GM23248 (cell line): ENCODE data around the gene PET100. TPM values are rescaled to one million over a fixed set of nuclear protein-coding genes. Genes with fewer than 3 reads are reported as not detected.

Experiments used
- DNase-seq: peaks from one replicate; pipeline ENCODE4 v3.0.0-alpha.2; 2015
- H2AFZ ChIP-seq: fragments of 200-600 bp; sonication (generic); 2 replicates; pipeline ENCODE4 v1.6.1; 2016; ENCODE audit warnings: antibody characterized with exemption
- H3F3A ChIP-seq: fragments of 200-600 bp; sonication (generic); 2 replicates; pipeline ENCODE4 v1.6.1; 2016; ENCODE audit warnings: mild to moderate bottlenecking, antibody characterized with exemption, mixed run types; ENCODE audit not compliant: insufficient read depth
- H3K27ac ChIP-seq: fragments of 200-600 bp; sonication (generic); 2 replicates; pipeline ENCODE4 v1.5.1; 2016; ENCODE audit warnings: mild to moderate bottlenecking
- H3K27me3 ChIP-seq: fragments of 200-600 bp; sonication (generic); replicated peaks from 2 replicates; pipeline ENCODE4 v1.6.1; 2016; ENCODE audit warnings: mild to moderate bottlenecking; ENCODE audit not compliant: insufficient read depth
- H3K36me3 ChIP-seq: fragments of 200-600 bp; sonication (generic); 2 replicates; pipeline ENCODE4 v1.6.1; 2016; ENCODE audit warnings: low read depth, mild to moderate bottlenecking
- H3K4me1 ChIP-seq: fragments of 200-600 bp; sonication (generic); 2 replicates; pipeline ENCODE4 v1.6.1; 2016; ENCODE audit warnings: mild to moderate bottlenecking; ENCODE audit not compliant: insufficient read depth
- H3K4me2 ChIP-seq: fragments of 200-600 bp; sonication (generic); one replicate; pipeline ENCODE4 v1.6.1; 2016; ENCODE audit warnings: mild to moderate bottlenecking; ENCODE audit not compliant: unreplicated experiment
- H3K4me3 ChIP-seq: fragments of 200-600 bp; sonication (generic); 2 replicates; pipeline ENCODE4 v1.5.1; 2016; ENCODE audit warnings: mild to moderate bottlenecking
- H3K79me2 ChIP-seq: fragments of 200-600 bp; sonication (generic); 2 replicates; pipeline ENCODE4 v1.6.1; 2016; ENCODE audit warnings: mild to moderate bottlenecking; ENCODE audit not compliant: insufficient read depth
- H3K9ac ChIP-seq: fragments of 200-600 bp; sonication (generic); 2 replicates; pipeline ENCODE4 v1.6.1; 2016; ENCODE audit warnings: mild to moderate bottlenecking
- H3K9me2 ChIP-seq: fragments of 200-600 bp; sonication (generic); 2 replicates; pipeline ENCODE4 v1.6.1; 2016; ENCODE audit warnings: mixed run types, mild to moderate bottlenecking, moderate library complexity; ENCODE audit not compliant: insufficient read depth
- H3K9me3 ChIP-seq: fragments of 200-600 bp; sonication (generic); one replicate; pipeline ENCODE4 v1.6.1; 2017; ENCODE audit warnings: low read depth
- H4K20me1 ChIP-seq: fragments of 200-600 bp; sonication (generic); 2 replicates; pipeline ENCODE4 v1.6.0; 2016; ENCODE audit not compliant: insufficient read depth
- EZH2 ChIP-seq: fragments of 200-600 bp; sonication (generic); IDR thresholded peaks from 2 replicates; pipeline ENCODE4 v1.6.1; 2018; ENCODE audit warnings: antibody characterized with exemption, mild to moderate bottlenecking; ENCODE audit not compliant: insufficient read depth, poor library complexity, severe bottlenecking
- EZH2phosphoT487 ChIP-seq: fragments of 200-600 bp; sonication (generic); IDR thresholded peaks from 2 replicates; pipeline ENCODE4 v1.6.1; 2018; ENCODE audit warnings: antibody characterized with exemption, moderate library complexity, mild to moderate bottlenecking, low read depth; ENCODE audit not compliant: insufficient read depth
- WGBS, 2 experiments: methylation state at CpG; one replicate each; pipeline ENCODE4 v1.1.6; 2015 to 2017; ENCODE audit warnings: low lambda C conversion rate in 2 of 2, low coverage in 1 of 2; ENCODE audit errors: missing lambda C conversion rate in 2 of 2; 5-methylcytosine and 5-hydroxymethylcytosine counted together
- in situ Hi-C: fragments of 300-500 bp; cut with MboI; formaldehyde crosslinking; loops from 2 replicates; pipeline ENCODE4 v1.15.0; 2020
- polyA plus RNA-seq: library from polyadenylated mRNA; unstranded; fragments of >200 nt; fragmentation: Nextera tagmentation; extraction: Ambion mirVana; gene quantifications from 2 replicates; pipeline ENCODE4 v1.2.1, GENCODE V29; 2016
- total RNA-seq: library from RNA; depleted of rRNA; stranded (reverse); fragments of >200 nt; shearing (Covaris generic); gene quantifications from 2 replicates; pipeline ENCODE4 v1.2.3, GENCODE V29; 2014

The PET100 gene
- total and polyA plus RNA-seq, 2 experiments from 2014 or later = 13.5 to 199 TPM

GRCh38 chr19:7610491-7611240 is 18.9 kb upstream of the PET100 start:
- H3K9me2 ChIP-seq = no peaks in the 10 kb centered on the region
- H3K79me2 ChIP-seq = no peaks in the 10 kb centered on the region
- in situ Hi-C loops = no loop called here
- no peak for TF ChIP-seq EZH2phosphoT487
- TF ChIP-seq EZH2 = no peak
- no peaks in the 10 kb centered on the region for H3K4me1 ChIP-seq
- no peak overlapping the region for H3K4me3 ChIP-seq
- 53 to 66% methylated on average over 25 to 30 of the region's 31 CpGs for WGBS, 2 experiments
- H3K9ac ChIP-seq = no peak overlapping the region
- no peaks in the 10 kb centered on the region for H4K20me1 ChIP-seq
- H2AFZ ChIP-seq = no peak overlapping the region
- H3K27ac ChIP-seq = no peak overlapping the region
- H3K36me3 ChIP-seq = no peaks in the 10 kb centered on the region
- no peaks in the 10 kb centered on the region for H3F3A ChIP-seq
- H3K27me3 ChIP-seq = no peaks in the 10 kb centered on the region
- H3K9me3 ChIP-seq = no peaks in the 10 kb centered on the region
- H3K4me2 ChIP-seq = no peak overlapping the region
- no peak for DNase-seq

GRCh38 chr19:7611541-7612279 is 17.9 kb upstream of the PET100 start:
- no peak overlapping the region for H3K9ac ChIP-seq
- in situ Hi-C loops = no loop called here
- H3K9me2 ChIP-seq = no peaks in the 10 kb centered on the region
- no peak overlapping the region for H3K4me3 ChIP-seq
- no peaks in the 10 kb centered on the region for H4K20me1 ChIP-seq
- H3K79me2 ChIP-seq = no peaks in the 10 kb centered on the region
- H3F3A ChIP-seq = no peaks in the 10 kb centered on the region
- no peak for TF ChIP-seq EZH2
- TF ChIP-seq EZH2phosphoT487 = no peak
- H3K36me3 ChIP-seq = no peaks in the 10 kb centered on the region
- H3K27me3 ChIP-seq = no peaks in the 10 kb centered on the region
- DNase-seq = no peak
- no peak overlapping the region for H3K27ac ChIP-seq
- WGBS, 2 experiments = 80 to 85% methylated on average over 24 to 41 of the region's 41 CpGs
- no peaks in the 10 kb centered on the region for H3K4me1 ChIP-seq
- no peaks in the 10 kb centered on the region for H3K9me3 ChIP-seq
- no peak overlapping the region for H2AFZ ChIP-seq
- H3K4me2 ChIP-seq = no peak overlapping the region

- in situ Hi-C loops = no loop called here
- TF ChIP-seq EZH2 = no peak
- no peak for TF ChIP-seq EZH2phosphoT487
- Histone ChIP-seq H3K27ac (no peak overlapping the region), H3K27me3 (no peaks in the 10 kb centered on the region), H3K36me3 (no peaks in the 10 kb centered on the region), H3F3A (no peaks in the 10 kb centered on the region), H3K9me3 (no peaks in the 10 kb centered on the region), H3K9me2 (no peaks in the 10 kb centered on the region), H3K79me2 (no peaks in the 10 kb centered on the region), H3K4me2 (no peak overlapping the region), H4K20me1 (no peaks in the 10 kb centered on the region), H2AFZ (no peak overlapping the region), H3K9ac (no peak overlapping the region), H3K4me1 (no peaks in the 10 kb centered on the region), H3K4me3 (no peak overlapping the region)
- 85 to 86% methylated on average over 65 to 80 of the region's 81 CpGs for WGBS, 2 experiments
- no peak for DNase-seq
Measured at GRCh38 chr19:7612282-7613274, 17.0 kb upstream of the PET100 start.
